ENCODE measurements around the gene GALR2.

DNA sequence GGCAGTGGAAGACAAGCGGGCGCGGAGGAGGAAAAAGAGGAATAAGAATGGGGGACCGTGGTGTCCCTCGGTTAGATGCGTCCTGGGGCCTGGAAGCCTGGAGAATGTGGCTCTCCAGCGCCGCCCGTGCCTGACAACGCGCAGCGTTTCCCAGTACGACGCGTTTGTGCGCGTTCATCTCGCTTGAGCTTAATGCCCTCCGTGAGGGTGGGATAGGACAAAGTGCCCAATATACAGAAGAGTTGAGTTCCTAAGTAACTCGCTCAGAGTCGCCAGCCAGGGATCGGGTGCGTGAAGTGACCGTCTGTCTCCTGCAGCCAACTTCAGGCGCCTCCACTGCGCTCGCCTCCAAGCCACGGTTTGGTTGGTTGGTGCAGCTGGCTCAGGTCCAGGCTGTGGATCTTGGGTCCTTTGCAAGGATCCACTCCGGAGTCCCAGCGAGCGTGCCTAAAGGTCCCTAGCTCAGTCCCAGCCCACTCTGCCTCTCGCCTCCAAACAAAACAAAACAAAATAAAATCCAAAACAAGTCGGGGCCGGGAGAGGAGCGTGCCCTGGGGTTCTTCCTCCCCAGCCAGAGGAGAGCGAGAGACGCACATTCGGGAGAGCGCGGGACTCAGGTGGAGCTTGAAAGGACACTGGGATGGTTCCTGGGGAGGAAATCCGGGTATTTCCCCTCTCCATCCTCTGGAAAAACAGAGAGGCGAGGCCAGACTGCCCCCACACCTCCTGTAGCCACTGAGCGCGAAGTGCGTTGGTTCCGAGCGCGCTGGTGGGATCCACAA is 974 bp downstream of the GALR2 start:
- TF ChIP-seq, protein P1, sequence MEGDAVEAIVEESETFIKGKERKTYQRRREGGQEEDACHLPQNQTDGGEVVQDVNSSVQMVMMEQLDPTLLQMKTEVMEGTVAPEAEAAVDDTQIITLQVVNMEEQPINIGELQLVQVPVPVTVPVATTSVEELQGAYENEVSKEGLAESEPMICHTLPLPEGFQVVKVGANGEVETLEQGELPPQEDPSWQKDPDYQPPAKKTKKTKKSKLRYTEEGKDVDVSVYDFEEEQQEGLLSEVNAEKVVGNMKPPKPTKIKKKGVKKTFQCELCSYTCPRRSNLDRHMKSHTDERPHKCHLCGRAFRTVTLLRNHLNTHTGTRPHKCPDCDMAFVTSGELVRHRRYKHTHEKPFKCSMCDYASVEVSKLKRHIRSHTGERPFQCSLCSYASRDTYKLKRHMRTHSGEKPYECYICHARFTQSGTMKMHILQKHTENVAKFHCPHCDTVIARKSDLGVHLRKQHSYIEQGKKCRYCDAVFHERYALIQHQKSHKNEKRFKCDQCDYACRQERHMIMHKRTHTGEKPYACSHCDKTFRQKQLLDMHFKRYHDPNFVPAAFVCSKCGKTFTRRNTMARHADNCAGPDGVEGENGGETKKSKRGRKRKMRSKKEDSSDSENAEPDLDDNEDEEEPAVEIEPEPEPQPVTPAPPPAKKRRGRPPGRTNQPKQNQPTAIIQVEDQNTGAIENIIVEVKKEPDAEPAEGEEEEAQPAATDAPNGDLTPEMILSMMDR (IDR thresholded peaks at IDR 0.05), result no peak
- no peak for TF ChIP-seq POLR2A (IDR thresholded peaks at IDR 0.05)
- no peak for TF ChIP-seq POLR2AphosphoS5 (IDR thresholded peaks at IDR 0.05)
